Mesothelial cell of epicardium (in vitro differentiated cells): ENCODE measurements around the gene SPARC. TPM values are rescaled to one million over a fixed set of nuclear protein-coding genes. Genes with fewer than 3 reads are reported as not detected.
"Not testable (repeated sequence)": the region's sequence is repeated elsewhere in the genome, so short reads cannot be mapped to it uniquely, and the experiment has no call there.

Experiments
- DNase-seq, 2 experiments: peaks; one replicate each; pipeline ENCODE4 v3.0.0; 2021; ENCODE audit warnings: low spot score in 2 of 2; ENCODE audit not compliant: unreplicated experiment in 2 of 2
- H3K27ac Mint-ChIP-seq: 2 replicates; pipeline ENCODE4 v1.8.0; 2021; ENCODE audit warnings: mixed read lengths
- H3K27me3 Mint-ChIP-seq: 2 replicates; pipeline ENCODE4 v1.8.0; 2021; ENCODE audit warnings: low read depth, mixed read lengths
- H3K36me3 Mint-ChIP-seq: 2 replicates; pipeline ENCODE4 v1.8.0; 2021; ENCODE audit warnings: mixed read lengths
- H3K4me1 Mint-ChIP-seq: 2 replicates; pipeline ENCODE4 v1.8.0; 2021; ENCODE audit warnings: mixed read lengths
- H3K4me3 Mint-ChIP-seq: 2 replicates; pipeline ENCODE4 v1.8.0; 2021; ENCODE audit warnings: mild to moderate bottlenecking, moderate library complexity, mixed read lengths
- H3K9me3 Mint-ChIP-seq: 2 replicates; pipeline ENCODE4 v1.8.0; 2021; ENCODE audit warnings: mixed read lengths
- CTCF ChIP-seq: fragments of 200-600 bp; sonication (generic); IDR thresholded peaks from one replicate; pipeline ENCODE4 v1.5.0; 2021; ENCODE audit warnings: antibody characterized with exemption; ENCODE audit not compliant: unreplicated experiment
- total RNA-seq: library from RNA; stranded (reverse); gene quantifications from 3 replicates; pipeline ENCODE4 v1.2.1, GENCODE V29; 2021

SPARC gene
- total RNA-seq, 1 donor from 2014 or later: 2,843 TPM

GRCh38 chr5:151694035-151694485, 7.3 kb upstream of the SPARC start:
- Mint-ChIP-seq H3K36me3 (no peaks in the 10 kb centered on the region), H3K4me3 (no peak overlapping the region), H3K4me1 (peaks cover 36% of the 10 kb centered on the region), H3K9me3 (no peaks in the 10 kb centered on the region), H3K27ac (peak overlapping the region; percentile 76), H3K27me3 (no peaks in the 10 kb centered on the region)
- no peak for DNase-seq
- no peak for TF ChIP-seq CTCF

- no peak overlapping the region for H3K4me3 Mint-ChIP-seq
- H3K4me1 Mint-ChIP-seq: peaks cover 27% of the 10 kb centered on the region
- no peak overlapping the region for H3K27ac Mint-ChIP-seq
- no peaks in the 10 kb centered on the region for H3K9me3 Mint-ChIP-seq
- DNase-seq: no peak
- H3K36me3 Mint-ChIP-seq: no peaks in the 10 kb centered on the region
- TF ChIP-seq CTCF: no peak
- no peaks in the 10 kb centered on the region for H3K27me3 Mint-ChIP-seq
These were observed 5.6 kb upstream of the SPARC start for GRCh38 chr5:151692312-151692711.

- no peak for TF ChIP-seq CTCF
- Mint-ChIP-seq H3K4me3 (no peak overlapping the region), H3K27ac (no peak overlapping the region), H3K27me3 (no peaks in the 10 kb centered on the region), H3K4me1 (peaks cover 27% of the 10 kb centered on the region), H3K9me3 (no peaks in the 10 kb centered on the region), H3K36me3 (no peaks in the 10 kb centered on the region)
- no peak for DNase-seq
These were observed 5.0 kb upstream of the SPARC start for GRCh38 chr5:151691706-151692105.

GRCh38 chr5:151689591-151689990, 2.9 kb upstream of the SPARC start:
- H3K9me3 Mint-ChIP-seq, H3K27me3 Mint-ChIP-seq, H3K36me3 Mint-ChIP-seq, H3K27ac Mint-ChIP-seq, H3K4me3 Mint-ChIP-seq, DNase-seq: not testable (repeated sequence)
- peaks cover 17% of the 10 kb centered on the region for H3K4me1 Mint-ChIP-seq

- no peaks in the 10 kb centered on the region for H3K9me3 Mint-ChIP-seq
- H3K27ac Mint-ChIP-seq: peak overlapping the region; percentile 44
- no peaks in the 10 kb centered on the region for H3K36me3 Mint-ChIP-seq
- TF ChIP-seq CTCF: no peak
- peaks cover 28% of the 10 kb centered on the region for H3K4me1 Mint-ChIP-seq
- no peak overlapping the region for H3K4me3 Mint-ChIP-seq
- H3K27me3 Mint-ChIP-seq: no peaks in the 10 kb centered on the region
- DNase-seq: no peak
These were observed 1.7 kb upstream of the SPARC start for GRCh38 chr5:151688436-151688835.

GRCh38 chr5:151685749-151686673, 704 bp downstream of the SPARC start:
- H3K9me3 Mint-ChIP-seq: no peaks in the 10 kb centered on the region
- H3K27me3 Mint-ChIP-seq: no peaks in the 10 kb centered on the region
- peak overlapping the region; percentile 98 for H3K27ac Mint-ChIP-seq
- peak overlapping the region; percentile 91 for H3K4me3 Mint-ChIP-seq
- no peak for DNase-seq
- peaks cover 3% of the 10 kb centered on the region for H3K36me3 Mint-ChIP-seq
- no peak for TF ChIP-seq CTCF
- H3K4me1 Mint-ChIP-seq: peaks cover 44% of the 10 kb centered on the region
